Ovary (tissue), 3 donors: Measurements from ENCODE around the gene PNLIPRP2.

Experiments used
- EP300 ChIP-seq: sonication (generic); formaldehyde crosslinking; IDR thresholded peaks from one replicate; pipeline ENCODE4 v1.6.1; 2017; ENCODE audit warnings: antibody characterized with exemption
- POLR2A ChIP-seq: fragments of 450-650 bp; IDR thresholded peaks from one replicate; pipeline ENCODE4 v1.6.1; 2017; ENCODE audit warnings: antibody characterized with exemption, mild to moderate bottlenecking, moderate library complexity
- TF ChIP-seq, protein P1 (sequence below), 3 donors: fragments of 450-650 bp in 2 of 3; fragments of 200-600 bp in 1 of 3; IDR thresholded peaks; one replicate each; pipeline versions ENCODE4 v1.5.1 to v1.8.0; 2016 to 2022; ENCODE audit warnings: antibody characterized with exemption in 3 of 3, mild to moderate bottlenecking in 1 of 3
- donor health status: DM: no; HTN: no; CAD: no.

DNA sequence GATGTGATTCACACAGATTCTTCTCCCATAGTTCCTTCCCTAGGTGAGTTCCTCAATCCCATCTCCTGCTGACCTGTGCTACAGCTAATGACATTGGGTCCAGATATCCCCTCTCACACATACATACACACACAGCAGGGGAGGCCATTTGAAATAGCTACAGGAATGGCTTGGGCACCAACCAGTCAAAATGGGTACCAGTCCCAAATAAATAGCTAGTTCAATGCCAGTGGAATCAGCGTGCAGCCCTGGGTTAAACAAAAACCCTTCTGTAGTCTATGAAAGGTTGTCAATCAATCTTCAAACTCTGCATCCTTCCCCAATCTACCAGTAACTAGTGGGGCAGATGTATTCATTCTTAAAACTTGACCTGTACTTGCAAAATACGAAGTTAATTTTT, 9.3 kb downstream of the PNLIPRP2 start:
- TF ChIP-seq, protein P1, sequence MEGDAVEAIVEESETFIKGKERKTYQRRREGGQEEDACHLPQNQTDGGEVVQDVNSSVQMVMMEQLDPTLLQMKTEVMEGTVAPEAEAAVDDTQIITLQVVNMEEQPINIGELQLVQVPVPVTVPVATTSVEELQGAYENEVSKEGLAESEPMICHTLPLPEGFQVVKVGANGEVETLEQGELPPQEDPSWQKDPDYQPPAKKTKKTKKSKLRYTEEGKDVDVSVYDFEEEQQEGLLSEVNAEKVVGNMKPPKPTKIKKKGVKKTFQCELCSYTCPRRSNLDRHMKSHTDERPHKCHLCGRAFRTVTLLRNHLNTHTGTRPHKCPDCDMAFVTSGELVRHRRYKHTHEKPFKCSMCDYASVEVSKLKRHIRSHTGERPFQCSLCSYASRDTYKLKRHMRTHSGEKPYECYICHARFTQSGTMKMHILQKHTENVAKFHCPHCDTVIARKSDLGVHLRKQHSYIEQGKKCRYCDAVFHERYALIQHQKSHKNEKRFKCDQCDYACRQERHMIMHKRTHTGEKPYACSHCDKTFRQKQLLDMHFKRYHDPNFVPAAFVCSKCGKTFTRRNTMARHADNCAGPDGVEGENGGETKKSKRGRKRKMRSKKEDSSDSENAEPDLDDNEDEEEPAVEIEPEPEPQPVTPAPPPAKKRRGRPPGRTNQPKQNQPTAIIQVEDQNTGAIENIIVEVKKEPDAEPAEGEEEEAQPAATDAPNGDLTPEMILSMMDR (IDR thresholded peaks at IDR 0.05): no peak
- TF ChIP-seq EP300 (no peak), POLR2A (no peak)
